HG02973 (cell line): ENCODE data around the gene FXR1.
"Not testable (repeated sequence)": the region's sequence is repeated elsewhere in the genome, so short reads cannot be mapped to it uniquely, and the experiment has no call there.

Source experiments
- ATAC-seq: cut with Tn5 transposase; IDR thresholded peaks from one replicate; pipeline ENCODE4 v1.9.1; 2021; ENCODE audit warnings: moderate library complexity; ENCODE audit not compliant: unreplicated experiment

The FXR1 gene

GRCh38 chr3:180912304-180913296, at the start of gene FXR1:
Gene FXR1, plus strand, starts transcription at chr3:180912670. Its CDS starts 16 bp downstream, at chr3:180912686.
- peak; percentile 99 for ATAC-seq

DNA sequence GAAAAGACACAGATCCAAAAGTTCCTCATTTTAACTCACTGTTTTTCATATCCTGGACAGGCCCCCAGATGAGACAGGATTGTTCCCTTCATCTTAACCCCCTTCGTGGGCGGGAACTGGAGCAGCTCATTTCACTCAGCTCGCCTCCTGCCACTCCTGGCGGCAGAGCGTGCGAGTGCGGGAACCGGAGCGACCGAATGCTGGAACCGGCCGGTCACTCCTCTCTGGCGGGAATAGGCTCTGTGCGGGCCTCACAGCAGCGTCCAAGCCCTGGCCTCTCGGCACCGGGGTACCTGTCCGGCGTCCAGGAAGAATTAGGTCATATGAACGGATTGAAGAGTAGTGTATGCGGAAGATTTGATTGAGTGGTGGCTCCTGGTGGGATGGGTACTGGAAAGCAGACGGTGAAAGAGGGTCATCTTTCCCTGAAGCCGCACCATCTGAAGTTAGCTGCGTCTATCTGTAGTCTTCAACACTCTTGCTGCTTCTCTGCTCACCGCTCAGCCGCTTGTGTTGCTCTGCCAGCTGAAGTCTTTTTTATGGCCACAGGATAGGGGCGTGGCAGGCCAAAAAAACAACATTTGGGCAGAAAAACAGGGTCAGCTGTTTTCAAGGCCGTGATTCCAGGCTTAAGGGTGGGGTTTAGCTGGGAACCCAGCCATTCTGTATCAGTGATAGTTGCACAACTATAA, 42.3 kb upstream of the FXR1 start:
- ATAC-seq, result no peak

DNA sequence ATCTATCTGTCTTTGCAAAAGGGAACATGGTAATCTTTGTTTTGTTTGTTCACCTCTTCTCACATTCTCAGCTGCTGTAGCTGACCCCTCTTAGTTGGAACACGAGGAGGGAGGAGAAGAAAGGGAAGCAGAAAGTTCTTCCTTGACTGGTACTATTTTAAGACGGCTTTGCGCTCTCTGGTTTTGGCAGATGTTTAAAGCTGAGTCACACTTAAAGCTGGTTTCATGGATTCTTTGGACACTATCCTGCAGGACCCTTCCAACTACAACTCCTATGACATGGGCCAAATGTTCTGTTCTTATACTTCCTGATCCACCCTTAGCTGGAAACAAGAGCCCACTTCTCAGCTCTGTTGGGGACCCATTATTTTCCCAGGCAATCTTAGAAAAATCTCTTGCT, 40.6 kb upstream of the FXR1 start:
- ATAC-seq, result no peak

DNA sequence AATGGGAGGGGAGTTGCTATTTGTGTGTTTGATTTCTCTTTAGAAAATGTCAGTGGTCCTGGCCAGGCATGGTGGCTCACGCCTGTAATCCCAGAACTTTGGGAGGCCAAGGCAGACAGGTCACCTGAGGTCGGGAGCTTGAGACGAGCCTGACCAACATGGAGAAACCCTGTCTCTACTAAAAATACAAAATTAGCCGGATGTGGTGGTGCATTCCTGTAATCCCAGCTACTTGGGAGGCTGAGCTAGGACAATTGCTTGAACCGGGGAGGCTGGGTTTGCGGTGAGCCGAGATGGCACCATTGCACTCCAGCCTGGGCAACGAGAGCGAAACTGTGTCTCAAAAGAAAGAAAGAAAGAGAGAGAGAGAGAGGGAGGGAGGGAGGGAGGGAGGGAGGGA, 40.0 kb upstream of the FXR1 start:
- ATAC-seq, result not testable (repeated sequence)

DNA sequence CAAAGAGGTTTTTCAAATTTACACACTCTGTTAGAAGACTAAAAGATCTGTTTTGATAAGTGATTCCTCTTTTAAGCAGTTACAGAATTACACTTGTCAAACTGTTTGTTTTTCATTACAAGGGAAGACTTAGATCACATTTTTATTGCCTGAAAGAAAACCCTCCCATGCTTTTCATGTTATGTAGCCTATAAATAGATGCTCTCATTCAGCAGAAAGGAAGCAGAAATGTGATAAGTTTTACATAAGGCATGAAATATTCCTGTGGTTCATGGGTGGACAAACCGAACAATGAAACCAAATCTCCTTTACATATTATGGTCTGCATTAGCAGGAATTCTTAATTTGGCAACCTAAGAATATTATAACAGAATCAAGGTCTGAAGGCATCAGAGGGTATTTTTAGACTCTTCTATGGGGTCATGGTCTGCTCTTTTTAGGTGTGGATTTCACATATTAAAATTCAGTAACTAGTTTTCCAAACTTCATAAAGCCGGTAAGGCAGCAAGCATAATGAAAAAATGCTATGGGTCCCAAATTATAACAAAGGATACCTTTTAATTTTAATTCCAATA, 37.3 kb upstream of the FXR1 start:
- ATAC-seq, result no peak

- ATAC-seq, result no peak
Observed at GRCh38 chr3:180881065-180881801, 31.2 kb upstream of the FXR1 start.

DNA sequence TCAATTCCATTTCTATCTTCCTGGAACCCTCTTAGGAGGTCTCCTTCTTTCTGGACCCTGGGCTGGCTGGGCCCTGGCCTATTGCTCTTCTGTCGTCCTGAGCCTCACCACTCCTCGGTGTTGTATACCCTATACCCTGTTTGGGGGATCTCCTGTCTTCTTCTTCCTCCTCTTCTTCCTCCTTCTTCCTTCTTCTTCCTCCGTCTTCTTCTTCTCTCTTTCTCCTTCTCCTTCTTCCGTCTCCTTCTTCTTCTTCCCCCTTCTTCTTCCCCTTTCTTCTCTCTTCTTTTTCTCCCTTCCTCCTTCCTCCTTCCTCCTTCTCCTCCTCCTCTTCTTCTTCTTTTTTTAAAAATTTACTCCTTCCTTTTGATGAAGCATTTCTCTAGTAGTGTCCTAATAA, 30.4 kb upstream of the FXR1 start:
- no peak for ATAC-seq

GRCh38 chr3:180888992-180889560, 23.4 kb upstream of the FXR1 start:
- no peak for ATAC-seq

DNA sequence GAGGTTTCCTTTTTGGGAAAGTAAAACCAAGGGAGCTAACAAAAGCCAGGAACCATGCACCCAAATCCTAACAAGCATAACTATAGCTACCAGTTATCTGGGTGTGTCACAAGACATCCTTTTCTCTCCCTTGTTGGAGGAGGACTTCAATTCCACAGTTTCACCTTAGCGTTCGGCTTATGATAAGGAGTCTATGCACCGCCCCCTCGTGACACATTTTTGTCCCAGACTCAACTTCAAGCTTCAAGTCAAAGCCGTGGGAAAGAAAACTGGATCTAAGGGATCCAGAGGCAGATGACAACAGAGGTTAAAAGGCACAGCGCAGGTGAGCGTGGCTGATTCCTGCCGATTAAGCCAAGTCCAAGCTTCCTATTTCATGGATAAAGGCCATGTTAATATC, 13.9 kb upstream of the FXR1 start:
- no peak for ATAC-seq

GRCh38 chr3:180909369-180910127, 2.9 kb upstream of the FXR1 start:
- ATAC-seq, result no peak

GRCh38 chr3:180910823-180911222, 1.6 kb upstream of the FXR1 start:
- no peak for ATAC-seq

DNA sequence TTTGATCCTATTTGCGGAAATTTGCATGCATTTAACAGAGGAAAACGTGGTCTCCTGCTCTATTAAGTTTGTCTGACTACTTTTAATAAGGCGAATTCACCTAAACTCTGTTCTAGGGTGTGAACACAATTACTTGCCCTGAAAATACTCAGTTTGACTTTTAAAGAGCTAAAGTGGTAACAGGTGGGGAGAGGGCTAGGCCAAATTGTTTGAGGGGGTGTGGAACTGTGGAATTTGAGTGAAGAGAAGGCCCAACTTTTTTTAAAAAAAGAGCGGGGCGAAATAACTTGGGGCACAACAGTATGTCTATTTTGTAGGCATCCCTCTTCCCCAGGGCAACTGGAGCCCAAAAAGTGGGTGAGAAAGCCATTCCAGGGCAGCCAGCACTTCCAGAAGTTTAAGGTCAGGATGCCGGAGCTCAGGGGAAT, 580 bp upstream of the FXR1 start:
- ATAC-seq, result peak; percentile 10

GRCh38 chr3:180913581-180914404, 1.3 kb downstream of the FXR1 start:
- no peak for ATAC-seq

DNA sequence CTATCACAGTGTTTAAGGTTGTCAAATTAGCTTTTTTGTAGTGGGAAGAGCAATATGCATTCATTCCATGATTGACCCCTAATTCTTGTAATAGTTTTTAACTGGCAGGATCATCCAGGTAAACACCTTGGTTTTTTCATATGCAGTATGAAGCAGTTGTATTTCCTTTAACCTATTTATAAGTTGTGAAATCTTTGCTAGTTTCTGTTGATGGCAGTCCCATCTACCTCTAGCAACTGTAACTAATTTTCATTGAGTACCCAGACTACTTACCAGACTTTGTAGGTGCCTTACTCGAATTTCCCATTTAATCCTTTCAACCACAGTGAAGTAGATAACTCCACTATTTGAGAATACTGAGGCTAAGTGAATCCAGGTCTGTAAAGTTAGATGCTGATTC, 6.1 kb downstream of the FXR1 start:
- no peak for ATAC-seq

DNA sequence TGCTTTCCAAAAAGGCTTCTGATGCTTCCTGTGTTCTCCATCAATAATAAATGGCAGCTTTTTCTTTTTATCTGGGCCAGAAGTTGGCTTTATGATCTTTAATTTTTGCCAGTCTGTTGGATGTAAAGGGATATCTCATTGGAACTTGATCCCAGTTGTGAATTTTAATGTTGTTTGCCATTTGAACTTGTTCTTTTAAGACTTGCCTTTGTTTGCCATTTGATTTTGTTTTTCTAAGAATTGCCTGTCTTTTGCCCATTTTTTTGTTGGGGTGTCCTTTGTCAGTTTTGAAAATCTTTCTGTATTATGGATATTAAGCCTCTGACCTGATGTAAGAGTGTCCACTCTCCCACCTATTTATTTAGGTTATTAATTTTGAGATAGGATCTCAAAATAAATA, 9.8 kb downstream of the FXR1 start:
- ATAC-seq, result no peak

- ATAC-seq, result no peak
Observed at GRCh38 chr3:180923561-180923960, 11.1 kb downstream of the FXR1 start.

GRCh38 chr3:180926526-180926925, 14.1 kb downstream of the FXR1 start:
- no peak for ATAC-seq

- no peak for ATAC-seq
Observed at GRCh38 chr3:180929376-180929775, 16.9 kb downstream of the FXR1 start.

- no peak for ATAC-seq
Observed at GRCh38 chr3:180930526-180930925, 18.1 kb downstream of the FXR1 start.
